ENCODE results near the gene FJX1.

The FJX1 gene

GRCh38 chr11:35621620-35622019, 3.4 kb downstream of the FJX1 start:
- WGBS (ENCODE audit: insufficient coverage), result no CpG with 5 or more reads among the region's 2 CpGs
- Histone ChIP-seq H3K4me3 (ENCODE audit: control insufficient read depth in 1 of 7, extremely low read depth in 1 of 7, insufficient read depth in 4 of 7, low read depth in 2 of 7, low read length in 6 of 7) (no peak overlapping the region), H3K27ac (ENCODE audit: insufficient read depth in 1 of 2, low read depth in 1 of 2, low read length in 2 of 2, poor library complexity in 1 of 2, severe bottlenecking in 2 of 2) (no peak overlapping the region), H3K4me1 (ENCODE audit: control extremely low read depth in 1 of 4, control insufficient read depth in 4 of 4, insufficient read depth in 4 of 4, low read length in 3 of 4) (peaks cover 0 to 29% (median 25%) of the 10 kb centered on the region in 4 experiments), H3K9me3 (ENCODE audit: control extremely low read depth in 1 of 5, control insufficient read depth in 4 of 5, insufficient read depth in 2 of 5, low read depth in 1 of 5, low read length in 4 of 5) (no peaks in the 10 kb centered on the region), H3K36me3 (ENCODE audit: control insufficient read depth in 4 of 4, insufficient read depth in 4 of 4, low read length in 3 of 4) (no peaks in the 10 kb centered on the region), H3K27me3 (replicated peaks in 2 of 5; ENCODE audit: control insufficient read depth in 4 of 5, insufficient read depth in 5 of 5, low read length in 4 of 5) (peaks cover 3 to 74% (median 26%) of the 10 kb centered on the region in 5 experiments)
- POLR2A ChIA-PET, result no interaction called here
- peak in 2 of 3 donors; percentile 18 to 25 for DNase-seq
- CTCF ChIA-PET, result no interaction called here

- CTCF ChIA-PET, result no interaction called here
- Histone ChIP-seq H3K27me3 (replicated peaks in 2 of 5; ENCODE audit: control insufficient read depth in 4 of 5, insufficient read depth in 5 of 5, low read length in 4 of 5) (peaks cover 3 to 69% (median 26%) of the 10 kb centered on the region in 5 experiments), H3K4me3 (ENCODE audit: control insufficient read depth in 1 of 7, extremely low read depth in 1 of 7, insufficient read depth in 4 of 7, low read depth in 2 of 7, low read length in 6 of 7) (no peak overlapping the region), H3K4me1 (ENCODE audit: control extremely low read depth in 1 of 4, control insufficient read depth in 4 of 4, insufficient read depth in 4 of 4, low read length in 3 of 4) (peaks cover 0 to 29% (median 25%) of the 10 kb centered on the region in 4 experiments), H3K9me3 (ENCODE audit: control extremely low read depth in 1 of 5, control insufficient read depth in 4 of 5, insufficient read depth in 2 of 5, low read depth in 1 of 5, low read length in 4 of 5) (no peaks in the 10 kb centered on the region), H3K36me3 (ENCODE audit: control insufficient read depth in 4 of 4, insufficient read depth in 4 of 4, low read length in 3 of 4) (no peaks in the 10 kb centered on the region), H3K27ac (ENCODE audit: insufficient read depth in 1 of 2, low read depth in 1 of 2, low read length in 2 of 2, poor library complexity in 1 of 2, severe bottlenecking in 2 of 2) (no peak overlapping the region)
- WGBS (ENCODE audit: insufficient coverage), result no CpG with 5 or more reads among the region's 3 CpGs
- no peak for DNase-seq
- POLR2A ChIA-PET, result no interaction called here
These were observed 3.8 kb downstream of the FJX1 start for GRCh38 chr11:35622070-35622469.

- ChIA-PET CTCF (interaction anchor here (1.1 to 1.3 kb wide), 2 partner anchors 191 to 855 kb away, joined by 3 read pairs; no protein-coding TSS in a partner anchor), POLR2A (no interaction called here)
- Histone ChIP-seq H3K36me3 (ENCODE audit: control insufficient read depth in 4 of 4, insufficient read depth in 4 of 4, low read length in 3 of 4) (no peaks in the 10 kb centered on the region), H3K4me3 (ENCODE audit: control insufficient read depth in 1 of 7, extremely low read depth in 1 of 7, insufficient read depth in 4 of 7, low read depth in 2 of 7, low read length in 6 of 7) (no peak overlapping the region), H3K27ac (ENCODE audit: insufficient read depth in 1 of 2, low read depth in 1 of 2, low read length in 2 of 2, poor library complexity in 1 of 2, severe bottlenecking in 2 of 2) (no peak overlapping the region), H3K27me3 (replicated peaks in 2 of 5; ENCODE audit: control insufficient read depth in 4 of 5, insufficient read depth in 5 of 5, low read length in 4 of 5) (peaks cover 0 to 54% (median 23%) of the 10 kb centered on the region in 5 experiments), H3K4me1 (ENCODE audit: control extremely low read depth in 1 of 4, control insufficient read depth in 4 of 4, insufficient read depth in 4 of 4, low read length in 3 of 4) (peaks cover 0 to 18% (median 17%) of the 10 kb centered on the region in 4 experiments), H3K9me3 (ENCODE audit: control extremely low read depth in 1 of 5, control insufficient read depth in 4 of 5, insufficient read depth in 2 of 5, low read depth in 1 of 5, low read length in 4 of 5) (peaks cover 0 to 3% (median 0%) of the 10 kb centered on the region in 5 experiments)
- WGBS (ENCODE audit: insufficient coverage), result 97% methylated on average over 8 of the region's 8 CpGs
- DNase-seq, result peak in 2 of 3 donors; percentile 30 to 35
These were observed 5.4 kb downstream of the FJX1 start for GRCh38 chr11:35623621-35624168.

- DNase-seq, result no peak
- Histone ChIP-seq H3K4me1 (ENCODE audit: control extremely low read depth in 1 of 4, control insufficient read depth in 4 of 4, insufficient read depth in 4 of 4, low read length in 3 of 4) (peaks cover 0 to 12% (median 11%) of the 10 kb centered on the region in 4 experiments), H3K27me3 (replicated peaks in 2 of 5; ENCODE audit: control insufficient read depth in 4 of 5, insufficient read depth in 5 of 5, low read length in 4 of 5) (peaks cover 0 to 49% (median 24%) of the 10 kb centered on the region in 5 experiments), H3K9me3 (ENCODE audit: control extremely low read depth in 1 of 5, control insufficient read depth in 4 of 5, insufficient read depth in 2 of 5, low read depth in 1 of 5, low read length in 4 of 5) (peaks cover 0 to 3% (median 0%) of the 10 kb centered on the region in 5 experiments), H3K4me3 (ENCODE audit: control insufficient read depth in 1 of 7, extremely low read depth in 1 of 7, insufficient read depth in 4 of 7, low read depth in 2 of 7, low read length in 6 of 7) (no peak overlapping the region), H3K27ac (ENCODE audit: insufficient read depth in 1 of 2, low read depth in 1 of 2, low read length in 2 of 2, poor library complexity in 1 of 2, severe bottlenecking in 2 of 2) (no peak overlapping the region), H3K36me3 (ENCODE audit: control insufficient read depth in 4 of 4, insufficient read depth in 4 of 4, low read length in 3 of 4) (no peaks in the 10 kb centered on the region)
- POLR2A ChIA-PET, result interaction anchor here (0.6 kb wide), 1 partner anchor 62 kb away, joined by 3 read pairs; no protein-coding TSS in a partner anchor
- WGBS (ENCODE audit: insufficient coverage), result 100% methylated on average over 2 of the region's 2 CpGs
- CTCF ChIA-PET, result interaction anchor here (1.3 kb wide), 1 partner anchor 854 kb away, joined by 3 read pairs; no protein-coding TSS in a partner anchor
These were observed 6.1 kb downstream of the FJX1 start for GRCh38 chr11:35624316-35624715.

GRCh38 chr11:35624781-35625180, 6.5 kb downstream of the FJX1 start:
- H3K4me1 ChIP-seq (ENCODE audit: control extremely low read depth in 1 of 4, control insufficient read depth in 4 of 4, insufficient read depth in 4 of 4, low read length in 3 of 4), result peaks cover 0 to 7% (median 6%) of the 10 kb centered on the region in 4 experiments
- H3K4me3 ChIP-seq (ENCODE audit: control insufficient read depth in 1 of 7, extremely low read depth in 1 of 7, insufficient read depth in 4 of 7, low read depth in 2 of 7, low read length in 6 of 7), result no peak overlapping the region
- H3K27ac ChIP-seq (ENCODE audit: insufficient read depth in 1 of 2, low read depth in 1 of 2, low read length in 2 of 2, poor library complexity in 1 of 2, severe bottlenecking in 2 of 2), result no peak overlapping the region
- no peak for DNase-seq
- ChIA-PET CTCF (interaction anchor here (1.3 kb wide), 1 partner anchor 854 kb away, joined by 3 read pairs; no protein-coding TSS in a partner anchor), POLR2A (interaction anchor here (0.6 kb wide), 1 partner anchor 62 kb away, joined by 3 read pairs; no protein-coding TSS in a partner anchor)
- H3K36me3 ChIP-seq (ENCODE audit: control insufficient read depth in 4 of 4, insufficient read depth in 4 of 4, low read length in 3 of 4), result no peaks in the 10 kb centered on the region
- H3K27me3 ChIP-seq (replicated peaks in 2 of 5; ENCODE audit: control insufficient read depth in 4 of 5, insufficient read depth in 5 of 5, low read length in 4 of 5), result peaks cover 0 to 49% (median 27%) of the 10 kb centered on the region in 5 experiments
- H3K9me3 ChIP-seq (ENCODE audit: control extremely low read depth in 1 of 5, control insufficient read depth in 4 of 5, insufficient read depth in 2 of 5, low read depth in 1 of 5, low read length in 4 of 5), result peaks cover 0 to 3% (median 0%) of the 10 kb centered on the region in 5 experiments

GRCh38 chr11:35626501-35626900, 8.2 kb downstream of the FJX1 start:
- POLR2A ChIA-PET, result no interaction called here
- no peak overlapping the region for H3K27ac ChIP-seq (ENCODE audit: insufficient read depth in 1 of 2, low read depth in 1 of 2, low read length in 2 of 2, poor library complexity in 1 of 2, severe bottlenecking in 2 of 2)
- peaks cover 0 to 3% (median 0%) of the 10 kb centered on the region in 5 experiments for H3K9me3 ChIP-seq (ENCODE audit: control extremely low read depth in 1 of 5, control insufficient read depth in 4 of 5, insufficient read depth in 2 of 5, low read depth in 1 of 5, low read length in 4 of 5)
- WGBS (ENCODE audit: insufficient coverage), result 100% methylated on average over 2 of the region's 2 CpGs
- DNase-seq, result no peak
- CTCF ChIA-PET, result interaction anchor here (1.1 kb wide), 1 partner anchor 11 kb away, joined by 4 read pairs; no protein-coding TSS in a partner anchor
- H3K27me3 ChIP-seq (replicated peaks in 2 of 5; ENCODE audit: control insufficient read depth in 4 of 5, insufficient read depth in 5 of 5, low read length in 4 of 5), result peaks cover 0 to 32% (median 19%) of the 10 kb centered on the region in 5 experiments
- H3K36me3 ChIP-seq (ENCODE audit: control insufficient read depth in 4 of 4, insufficient read depth in 4 of 4, low read length in 3 of 4), result no peaks in the 10 kb centered on the region
- H3K4me1 ChIP-seq (ENCODE audit: control extremely low read depth in 1 of 4, control insufficient read depth in 4 of 4, insufficient read depth in 4 of 4, low read length in 3 of 4), result no peaks in the 10 kb centered on the region
- no peak overlapping the region for H3K4me3 ChIP-seq (ENCODE audit: control insufficient read depth in 1 of 7, extremely low read depth in 1 of 7, insufficient read depth in 4 of 7, low read depth in 2 of 7, low read length in 6 of 7)

GRCh38 chr11:35629511-35629910, 11.3 kb downstream of the FJX1 start:
- POLR2A ChIA-PET, result no interaction called here
- no peak for DNase-seq
- no peaks in the 10 kb centered on the region for H3K36me3 ChIP-seq (ENCODE audit: control insufficient read depth in 4 of 4, insufficient read depth in 4 of 4, low read length in 3 of 4)

More at GRCh38 chr11:35629511-35629910, 11.3 kb downstream of the FJX1 start:
- no peak overlapping the region for H3K4me3 ChIP-seq (ENCODE audit: control insufficient read depth in 1 of 7, extremely low read depth in 1 of 7, insufficient read depth in 4 of 7, low read depth in 2 of 7, low read length in 6 of 7)
- H3K27me3 ChIP-seq (replicated peaks in 2 of 5; ENCODE audit: control insufficient read depth in 4 of 5, insufficient read depth in 5 of 5, low read length in 4 of 5), result peaks cover 0 to 17% (median 5%) of the 10 kb centered on the region in 5 experiments
- H3K27ac ChIP-seq (ENCODE audit: insufficient read depth in 1 of 2, low read depth in 1 of 2, low read length in 2 of 2, poor library complexity in 1 of 2, severe bottlenecking in 2 of 2), result no peak overlapping the region
- H3K9me3 ChIP-seq (ENCODE audit: control extremely low read depth in 1 of 5, control insufficient read depth in 4 of 5, insufficient read depth in 2 of 5, low read depth in 1 of 5, low read length in 4 of 5), result peaks cover 0 to 3% (median 0%) of the 10 kb centered on the region in 5 experiments
- 100% methylated on average over 4 of the region's 4 CpGs for WGBS (ENCODE audit: insufficient coverage)
- CTCF ChIA-PET, result no interaction called here
- peaks cover 2 to 8% (median 5%) of the 10 kb centered on the region in 4 experiments for H3K4me1 ChIP-seq (ENCODE audit: control extremely low read depth in 1 of 4, control insufficient read depth in 4 of 4, insufficient read depth in 4 of 4, low read length in 3 of 4)

Measured in common myeloid progenitor, CD34-positive (primary cell).